GM10847 (cell line): ENCODE measurements around the gene MOB4.

Experiments
- POLR2A ChIP-seq: IDR thresholded peaks from 2 replicates; pipeline ENCODE4 v1.6.1; 2011; ENCODE audit not compliant: insufficient read length; ENCODE audit errors: extremely low read depth

Gene MOB4

DNA sequence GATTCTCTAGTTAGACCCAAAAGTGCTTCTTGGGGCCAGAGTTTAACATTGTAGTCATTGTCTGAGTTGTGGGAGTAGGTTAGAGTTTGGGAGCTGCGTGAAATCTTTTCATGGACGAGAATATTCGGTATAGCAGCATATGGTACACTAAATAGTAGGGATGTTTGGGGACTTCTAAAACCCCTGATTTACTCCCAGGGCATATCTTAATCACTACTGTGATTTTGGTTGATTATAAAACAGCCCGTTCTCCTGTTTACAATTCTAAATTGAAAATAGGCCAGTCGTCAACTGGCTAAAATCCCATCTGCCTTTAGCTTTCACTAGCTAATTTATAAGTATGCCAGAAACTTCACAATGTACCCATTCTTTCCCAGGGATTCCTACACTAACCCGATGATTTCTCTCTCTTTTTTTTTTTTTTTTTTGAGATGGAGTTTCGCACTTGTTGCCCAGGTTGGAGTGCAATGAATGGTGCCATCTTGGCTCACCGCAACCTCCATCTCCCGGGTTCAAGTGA, 44.3 kb downstream of the MOB4 start:
- no peak for TF ChIP-seq POLR2A

DNA sequence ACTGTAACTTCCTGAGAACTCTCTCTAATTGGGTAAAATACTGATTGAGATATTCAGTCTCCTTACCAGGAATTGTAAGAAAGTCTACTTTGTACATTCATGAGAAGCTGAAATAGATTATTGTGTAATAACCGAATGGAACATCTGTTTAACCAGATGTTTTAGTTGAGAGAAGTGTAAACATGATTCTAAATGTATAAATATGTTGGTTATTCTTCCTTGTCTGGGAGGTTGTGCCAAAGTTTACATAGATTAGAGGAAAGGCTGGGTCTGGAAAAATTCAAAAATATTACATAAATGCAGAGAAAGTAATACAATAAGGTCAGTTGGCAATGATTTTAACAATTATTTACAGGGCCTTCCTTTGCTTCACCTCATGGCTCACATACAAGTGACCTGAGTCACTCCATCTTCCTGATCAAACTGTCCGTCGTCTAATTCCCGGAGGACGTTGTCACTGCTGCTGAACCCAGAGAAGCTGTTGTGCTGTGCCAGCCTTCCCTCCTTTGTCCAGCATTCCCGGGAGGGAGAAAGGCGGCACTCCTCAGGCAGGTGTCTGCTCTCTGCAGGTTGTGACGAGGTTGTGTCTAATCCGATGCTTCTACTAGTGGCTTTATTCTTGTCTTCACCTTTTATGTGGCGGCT, 55.9 kb downstream of the MOB4 start:
- TF ChIP-seq POLR2A, result no peak

DNA sequence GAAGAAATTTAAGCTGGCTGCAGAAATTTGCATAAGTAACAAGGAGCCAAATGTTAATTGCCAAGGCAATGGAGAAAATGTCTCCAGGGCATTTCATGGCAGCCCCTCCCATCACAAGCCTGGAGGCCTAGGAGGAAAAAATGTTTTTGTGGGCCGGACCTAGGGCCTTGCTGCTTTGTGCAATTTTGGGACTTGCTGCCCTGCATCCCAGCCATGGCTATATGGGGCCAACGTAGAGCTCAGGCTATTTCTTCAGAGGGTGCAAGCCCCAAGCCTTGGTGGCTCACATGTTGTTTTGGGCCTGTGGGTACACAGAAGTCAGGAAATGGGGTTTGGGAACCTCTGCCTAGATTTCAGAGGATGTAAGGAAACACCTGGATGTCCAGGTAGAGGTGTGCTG, 57.7 kb downstream of the MOB4 start:
- no peak for TF ChIP-seq POLR2A

DNA sequence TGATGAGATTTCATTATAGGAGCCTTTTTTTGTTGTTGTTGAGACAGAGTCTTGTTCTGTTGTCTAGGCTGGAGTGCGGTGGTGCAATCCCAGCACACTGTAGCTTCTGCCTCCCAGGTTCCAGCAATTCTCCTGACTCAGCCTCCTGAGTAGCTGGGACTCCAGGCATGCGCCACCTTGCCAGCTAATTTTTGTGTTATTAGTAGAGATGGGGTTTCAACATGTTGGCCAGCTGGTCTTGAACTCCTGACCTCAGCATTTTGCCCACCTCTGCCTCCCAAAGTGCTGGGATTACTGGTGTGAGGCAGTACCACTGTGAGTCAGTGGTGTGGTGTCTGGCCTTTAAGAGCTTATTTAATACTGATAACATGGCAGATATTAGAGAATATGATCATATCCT, 60.1 kb downstream of the MOB4 start:
- no peak for TF ChIP-seq POLR2A

DNA sequence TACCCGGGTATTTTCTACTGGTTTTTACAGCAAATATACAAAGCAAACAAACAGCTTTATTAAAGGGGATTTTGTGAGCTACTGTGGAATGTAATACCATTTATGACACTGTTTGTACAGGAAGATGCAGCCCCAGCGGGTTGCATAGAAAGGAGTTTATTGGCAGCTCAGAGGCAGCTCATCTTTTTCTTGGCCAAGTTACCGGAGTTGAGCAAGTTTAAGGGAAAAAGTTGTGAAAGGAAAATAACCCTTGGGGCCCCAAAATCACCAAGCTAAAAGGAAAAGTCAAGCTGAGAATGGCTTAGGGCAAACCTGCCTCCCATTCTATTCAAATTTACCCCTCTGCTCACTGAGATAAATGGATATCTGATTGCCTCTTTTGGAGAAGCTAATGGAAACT, 60.8 kb downstream of the MOB4 start:
- TF ChIP-seq POLR2A, result no peak

- TF ChIP-seq POLR2A, result no peak
These were observed 61.6 kb downstream of the MOB4 start for GRCh38 chr2:197577446-197577845.

DNA sequence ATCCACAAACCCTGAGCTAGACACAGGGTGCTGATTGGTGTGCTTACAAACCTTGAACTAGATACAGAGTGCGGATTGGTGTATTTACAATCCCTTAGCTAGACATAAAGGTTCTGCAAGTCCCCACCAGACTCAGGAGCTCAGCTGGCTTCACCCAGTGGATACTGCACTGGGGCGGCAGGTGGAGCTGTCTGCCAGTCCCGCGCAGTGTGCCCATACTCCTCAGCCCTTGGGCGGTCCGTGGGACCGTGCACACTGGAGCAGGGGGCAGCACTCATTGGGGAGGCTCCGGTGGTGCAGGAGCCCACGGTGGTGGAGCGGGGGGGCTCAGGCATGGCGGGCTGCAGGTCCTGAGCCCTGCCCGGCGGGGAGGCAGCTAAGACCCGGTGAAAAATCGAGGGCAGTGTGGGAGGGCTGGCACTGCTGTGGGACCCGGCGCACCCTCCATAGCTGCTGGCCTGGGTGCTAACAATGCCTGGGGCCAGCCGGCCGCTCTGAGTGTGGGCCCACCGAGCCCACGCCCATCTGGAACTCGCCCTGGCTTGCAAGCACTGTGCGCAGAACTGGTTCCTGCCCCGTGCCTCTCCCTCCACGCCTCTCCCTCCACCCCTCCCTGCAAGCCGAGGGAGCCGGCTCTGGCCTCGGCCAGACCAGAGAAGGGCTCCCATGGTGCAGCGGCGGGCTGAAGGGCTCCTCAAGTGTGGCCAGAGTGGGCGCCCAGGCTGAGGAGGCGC, 75.6 kb downstream of the MOB4 start:
- TF ChIP-seq POLR2A, result no peak

- no peak for TF ChIP-seq POLR2A
These were observed 80.9 kb downstream of the MOB4 start for GRCh38 chr2:197596766-197597165.

GRCh38 chr2:197597166-197597565, 81.3 kb downstream of the MOB4 start:
- no peak for TF ChIP-seq POLR2A

GRCh38 chr2:197598450-197598849, 82.6 kb downstream of the MOB4 start:
- TF ChIP-seq POLR2A, result no peak

GRCh38 chr2:197599285-197599965, 83.6 kb downstream of the MOB4 start:
- TF ChIP-seq POLR2A, result no peak

DNA sequence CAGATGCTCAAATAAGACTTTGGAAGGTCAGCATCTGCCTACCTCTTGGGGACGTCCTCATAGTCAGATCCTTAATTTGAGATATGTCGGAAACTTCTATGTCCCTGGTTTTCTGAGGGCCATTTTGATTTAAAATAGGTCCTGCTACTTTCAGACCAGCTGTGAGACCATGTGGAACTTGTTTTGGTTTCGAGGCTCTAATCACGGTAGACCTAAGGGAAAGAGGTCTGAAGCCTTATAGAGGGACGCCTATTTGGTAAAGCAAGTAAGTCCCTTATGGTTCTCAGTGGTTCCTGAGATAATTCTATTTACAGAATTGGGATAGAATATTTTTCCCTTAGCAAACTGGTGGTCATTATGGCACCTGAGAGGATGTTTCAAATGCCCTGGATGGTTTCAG, 84.4 kb downstream of the MOB4 start:
- no peak for TF ChIP-seq POLR2A

DNA sequence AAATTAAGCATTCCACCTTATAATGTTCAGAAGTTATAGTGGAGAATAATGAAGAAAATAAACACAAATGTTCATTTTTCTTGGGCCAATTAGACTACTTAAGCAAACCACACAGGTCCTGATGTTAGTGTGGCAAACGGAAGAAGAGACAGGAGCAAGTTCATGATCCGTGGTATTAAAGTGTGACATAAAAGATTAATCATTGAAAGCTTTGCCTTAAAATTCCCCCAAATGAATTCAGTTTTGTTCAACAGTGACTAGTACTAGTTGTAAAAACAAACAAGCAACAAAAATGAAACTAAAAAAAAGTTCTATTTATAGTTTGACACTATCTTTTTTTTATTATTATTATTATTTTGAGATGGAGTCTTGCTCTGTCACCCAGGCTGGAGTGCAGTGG, 85.9 kb downstream of the MOB4 start:
- TF ChIP-seq POLR2A, result no peak
